ENCODE results near the gene TICRR.
A peak's percentile ranks its signal among the peaks of the same experiment; 100 is the strongest.

Gene TICRR

DNA sequence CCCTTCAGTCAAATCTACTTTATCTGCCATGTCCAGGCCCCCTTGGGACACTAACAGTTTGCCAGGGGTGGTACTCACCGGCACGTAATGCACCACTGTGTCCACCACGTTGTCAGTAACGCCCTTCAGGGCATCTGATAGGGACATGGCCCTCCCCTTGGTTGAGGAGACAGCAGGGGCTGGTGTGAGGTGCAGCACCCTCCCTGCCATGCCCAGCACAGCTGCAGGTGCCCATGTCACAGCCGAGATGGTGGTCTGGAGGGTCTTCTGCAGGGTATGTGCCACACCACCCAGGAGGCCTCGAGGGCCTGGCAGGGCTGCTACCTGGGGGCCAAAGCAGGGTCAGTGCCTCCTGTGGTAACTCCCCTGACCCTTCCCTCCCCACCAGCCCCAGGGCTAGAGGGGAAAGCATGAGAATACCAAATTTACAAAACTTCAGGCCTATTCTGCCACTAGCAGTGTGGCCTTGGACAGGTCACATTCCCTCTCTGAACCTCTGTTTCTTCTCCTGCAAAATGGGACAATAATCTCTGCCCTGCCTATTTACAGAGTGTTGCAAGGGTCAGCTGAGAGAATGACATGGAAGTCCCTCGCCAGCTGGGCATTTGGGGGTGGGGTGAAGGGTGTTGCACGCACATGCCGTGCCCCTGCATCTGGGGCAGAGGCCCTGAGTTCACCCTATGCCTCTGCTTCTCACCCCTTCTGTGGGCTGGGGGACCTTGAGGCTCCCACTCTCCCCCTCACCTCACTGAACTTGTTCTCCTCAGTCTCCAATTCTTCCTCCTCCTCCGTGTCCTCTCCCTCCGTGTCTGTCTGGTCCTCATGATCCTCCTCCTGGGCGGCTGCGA lies 91.8 kb downstream of the TICRR start:
- DNase-seq (ENCODE audit: low read depth in 1 of 2, low spot score in 1 of 2), result peak in 1 of 2 experiments; percentile 6
- no peak for TF ChIP-seq JUND (IDR thresholded peaks at IDR 0.05; ENCODE audit: low read depth)
- in situ Hi-C loops (cut with HindIII; ENCODE audit: low pct_unique_long_range_greater_than_20kb, low sequenced_read_pairs), result no loop called here

- no peak for TF ChIP-seq JUND (IDR thresholded peaks at IDR 0.05; ENCODE audit: low read depth)
- in situ Hi-C loops (cut with HindIII; ENCODE audit: low pct_unique_long_range_greater_than_20kb, low sequenced_read_pairs), result no loop called here
- DNase-seq (ENCODE audit: low read depth in 1 of 2, low spot score in 1 of 2), result peak in 1 of 2 experiments; percentile 1
These were observed 92.4 kb downstream of the TICRR start for GRCh38 chr15:89667706-89667960.

DNA sequence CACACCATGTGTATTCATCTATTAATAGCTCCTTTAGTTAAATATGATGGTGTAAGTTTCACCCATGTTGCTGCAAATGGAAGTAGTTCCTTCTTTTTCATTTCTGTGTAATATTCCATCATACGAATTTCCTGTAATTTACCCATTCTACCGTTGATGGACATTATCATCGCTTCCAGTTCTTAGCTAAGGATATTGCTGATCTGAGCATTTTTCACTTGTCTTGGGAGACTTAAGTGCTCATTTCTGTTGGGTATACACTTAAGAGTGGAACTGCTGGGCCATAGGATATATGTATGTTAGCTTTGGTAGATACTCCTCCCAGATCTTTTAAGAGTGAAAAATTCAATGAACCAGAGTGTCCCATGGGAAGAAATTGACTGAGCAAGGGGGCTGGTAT lies 92.9 kb downstream of the TICRR start:
- TF ChIP-seq JUND (IDR thresholded peaks at IDR 0.05; ENCODE audit: low read depth), result no peak
- in situ Hi-C loops (cut with HindIII; ENCODE audit: low pct_unique_long_range_greater_than_20kb, low sequenced_read_pairs), result no loop called here
- no peak for DNase-seq (ENCODE audit: low read depth in 1 of 2, low spot score in 1 of 2)

- TF ChIP-seq JUND (IDR thresholded peaks at IDR 0.05; ENCODE audit: low read depth), result no peak
- peak in 1 of 2 experiments; percentile 4 for DNase-seq (ENCODE audit: low read depth in 1 of 2, low spot score in 1 of 2)
- in situ Hi-C loops (cut with HindIII; ENCODE audit: low pct_unique_long_range_greater_than_20kb, low sequenced_read_pairs), result no loop called here
These were observed 94.1 kb downstream of the TICRR start for GRCh38 chr15:89669309-89669865.

- DNase-seq (ENCODE audit: low read depth in 1 of 2, low spot score in 1 of 2), result no peak
- in situ Hi-C loops (cut with HindIII; ENCODE audit: low pct_unique_long_range_greater_than_20kb, low sequenced_read_pairs), result no loop called here
- TF ChIP-seq JUND (IDR thresholded peaks at IDR 0.05; ENCODE audit: low read depth), result no peak
These were observed 94.7 kb downstream of the TICRR start for GRCh38 chr15:89669941-89670340.

DNA sequence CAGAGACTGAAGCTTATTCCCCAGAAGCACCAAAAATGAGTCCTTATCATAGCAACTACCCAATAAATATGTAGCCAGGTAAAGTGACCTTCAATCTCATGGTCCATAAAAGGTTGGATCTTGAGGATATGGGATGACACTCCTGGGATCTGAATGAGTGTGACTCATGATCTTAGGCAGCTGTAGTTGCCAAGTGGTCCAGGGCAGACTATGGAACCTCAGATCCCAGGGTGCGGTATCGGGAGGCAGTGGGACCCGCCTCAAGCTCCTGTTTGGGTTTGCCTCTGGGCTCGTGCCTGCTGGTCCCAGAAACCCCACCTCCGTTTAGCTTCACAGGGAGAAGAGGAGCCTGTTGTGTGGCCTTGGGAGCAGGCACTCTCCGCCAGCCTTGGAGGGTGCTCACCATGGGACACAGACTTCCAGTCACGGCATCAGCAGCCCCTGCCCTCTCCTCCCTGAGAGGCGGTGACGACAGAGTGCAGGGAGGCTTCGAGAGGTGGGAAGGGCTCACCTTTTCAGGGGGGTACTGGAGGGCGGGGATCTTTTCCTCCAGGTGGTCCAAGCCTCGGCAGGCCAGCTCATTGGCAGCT lies 95.8 kb downstream of the TICRR start:
- in situ Hi-C loops (cut with HindIII; ENCODE audit: low pct_unique_long_range_greater_than_20kb, low sequenced_read_pairs), result no loop called here
- peak in 1 of 2 experiments; percentile 6 for DNase-seq (ENCODE audit: low read depth in 1 of 2, low spot score in 1 of 2)
- no peak for TF ChIP-seq JUND (IDR thresholded peaks at IDR 0.05; ENCODE audit: low read depth)

DNA sequence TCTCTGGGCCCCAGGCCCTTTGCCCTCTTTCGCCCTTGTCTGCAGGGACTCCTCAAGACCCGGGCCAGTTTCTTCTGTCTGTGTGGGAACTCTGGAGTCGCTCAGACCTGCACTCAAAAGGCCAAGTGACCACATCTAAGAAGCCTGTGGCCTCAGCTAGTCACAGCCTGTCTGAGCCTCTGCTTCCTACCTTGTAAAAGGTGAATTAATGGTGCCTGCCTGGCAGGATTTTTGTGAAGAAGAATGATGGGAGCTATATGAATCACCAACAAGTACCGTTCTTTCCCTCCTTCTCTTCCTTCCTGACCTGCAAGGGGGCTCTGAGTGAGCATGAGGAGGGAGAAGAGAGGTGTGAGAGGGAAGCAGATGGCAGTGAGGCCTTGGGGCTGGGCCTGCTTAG lies 96.4 kb downstream of the TICRR start:
- no peak for TF ChIP-seq JUND (IDR thresholded peaks at IDR 0.05; ENCODE audit: low read depth)
- DNase-seq (ENCODE audit: low read depth in 1 of 2, low spot score in 1 of 2), result peak in 1 of 2 experiments; percentile 4
- in situ Hi-C loops (cut with HindIII; ENCODE audit: low pct_unique_long_range_greater_than_20kb, low sequenced_read_pairs), result no loop called here

DNA sequence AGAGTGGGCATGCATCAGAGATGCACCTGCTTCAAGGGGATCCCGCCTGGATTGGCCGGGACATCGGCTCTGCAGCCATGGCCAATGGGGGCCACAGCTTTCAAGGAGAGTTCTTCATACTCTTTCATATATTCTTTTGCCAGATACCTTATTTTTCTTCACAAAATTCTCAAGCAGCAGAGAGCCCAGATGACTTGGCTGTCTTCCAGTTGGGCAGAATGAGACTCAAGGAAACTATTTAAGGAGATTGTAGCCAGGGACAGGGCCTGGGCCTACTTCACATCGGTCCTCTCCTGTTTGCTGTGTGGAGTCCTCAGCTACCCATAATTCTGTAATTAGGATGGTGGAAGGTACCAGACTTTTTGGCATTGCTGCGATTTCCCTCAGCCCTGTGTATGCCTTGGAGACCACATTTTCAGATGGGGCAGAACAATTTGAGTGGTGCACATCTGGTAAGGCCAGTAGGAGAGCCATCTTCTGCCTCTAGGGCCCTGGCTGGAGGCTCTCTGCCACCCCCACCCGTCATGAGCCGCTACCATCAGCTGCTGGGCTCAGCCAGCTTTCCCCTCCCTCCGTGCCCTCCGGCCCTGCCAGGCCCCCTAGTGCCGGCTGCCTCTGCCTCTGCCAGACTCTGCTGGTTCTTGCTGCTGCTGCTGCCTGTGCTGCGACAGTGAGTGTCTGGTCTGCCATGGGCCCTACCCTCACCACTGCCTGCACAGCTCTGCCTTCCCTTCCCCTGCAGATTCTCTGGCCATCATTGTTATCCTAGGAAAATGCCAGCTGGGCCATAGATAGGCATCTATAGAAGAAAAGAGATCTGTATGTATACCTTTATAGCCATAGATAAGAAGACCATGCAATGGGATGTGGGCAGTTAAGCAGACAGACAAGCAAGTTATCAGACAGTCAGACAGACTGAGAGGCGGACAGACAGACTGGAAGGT lies 97.2 kb downstream of the TICRR start:
- TF ChIP-seq JUND (IDR thresholded peaks at IDR 0.05; ENCODE audit: low read depth), result no peak
- in situ Hi-C loops (cut with HindIII; ENCODE audit: low pct_unique_long_range_greater_than_20kb, low sequenced_read_pairs), result no loop called here
- DNase-seq (ENCODE audit: low read depth in 1 of 2, low spot score in 1 of 2), result peak in 1 of 2 experiments; percentile 1

- TF ChIP-seq JUND (IDR thresholded peaks at IDR 0.05; ENCODE audit: low read depth), result no peak
- peak in 1 of 2 experiments; percentile 45 for DNase-seq (ENCODE audit: low read depth in 1 of 2, low spot score in 1 of 2)
- in situ Hi-C loops (cut with HindIII; ENCODE audit: low pct_unique_long_range_greater_than_20kb, low sequenced_read_pairs), result no loop called here
These were observed 97.9 kb downstream of the TICRR start for GRCh38 chr15:89673165-89673512.

DNA sequence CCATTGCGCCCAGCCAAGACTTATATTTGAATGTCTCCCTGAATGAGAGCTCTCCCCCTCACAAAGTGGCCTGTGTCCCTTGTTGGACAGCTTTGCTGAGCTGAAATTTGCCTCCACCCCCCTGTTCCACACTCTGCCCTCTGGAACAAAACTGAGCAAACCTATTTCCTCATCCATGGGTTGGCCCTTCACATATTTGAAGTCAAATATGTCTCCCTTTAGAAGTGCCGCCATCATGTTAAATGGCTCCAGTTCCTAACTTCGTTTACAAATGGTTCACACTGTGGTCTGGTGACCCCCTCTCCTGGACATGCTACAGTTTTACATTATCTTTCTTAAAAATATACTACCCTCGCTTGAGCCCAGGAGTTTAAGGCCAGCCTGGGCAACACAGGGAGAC lies 99.3 kb downstream of the TICRR start:
- in situ Hi-C loops (cut with HindIII; ENCODE audit: low pct_unique_long_range_greater_than_20kb, low sequenced_read_pairs), result no loop called here
- no peak for DNase-seq (ENCODE audit: low read depth in 1 of 2, low spot score in 1 of 2)
- TF ChIP-seq JUND (IDR thresholded peaks at IDR 0.05; ENCODE audit: low read depth), result no peak

DNA sequence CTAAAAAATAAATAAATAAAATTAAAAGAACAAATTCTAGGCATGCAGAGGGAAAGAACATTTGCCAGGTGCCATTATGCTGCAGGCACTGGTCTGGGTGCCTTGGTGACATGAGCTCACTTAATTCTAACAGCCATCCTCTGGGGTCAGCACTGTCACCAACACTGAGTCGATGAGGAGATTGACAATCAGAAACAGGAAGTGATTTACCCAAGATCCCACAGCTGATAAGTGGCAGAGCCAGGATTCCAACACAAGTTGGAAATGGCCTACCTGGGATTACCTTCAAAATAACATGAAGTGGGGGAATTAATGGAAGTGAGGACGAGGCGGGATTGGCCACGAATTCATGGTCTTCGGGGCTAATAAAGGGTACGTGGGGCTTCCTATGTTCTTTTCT lies 100.3 kb downstream of the TICRR start:
- in situ Hi-C loops (cut with HindIII; ENCODE audit: low pct_unique_long_range_greater_than_20kb, low sequenced_read_pairs), result no loop called here
- no peak for TF ChIP-seq JUND (IDR thresholded peaks at IDR 0.05; ENCODE audit: low read depth)
- peak in 1 of 2 experiments; percentile 6 for DNase-seq (ENCODE audit: low read depth in 1 of 2, low spot score in 1 of 2)

DNA sequence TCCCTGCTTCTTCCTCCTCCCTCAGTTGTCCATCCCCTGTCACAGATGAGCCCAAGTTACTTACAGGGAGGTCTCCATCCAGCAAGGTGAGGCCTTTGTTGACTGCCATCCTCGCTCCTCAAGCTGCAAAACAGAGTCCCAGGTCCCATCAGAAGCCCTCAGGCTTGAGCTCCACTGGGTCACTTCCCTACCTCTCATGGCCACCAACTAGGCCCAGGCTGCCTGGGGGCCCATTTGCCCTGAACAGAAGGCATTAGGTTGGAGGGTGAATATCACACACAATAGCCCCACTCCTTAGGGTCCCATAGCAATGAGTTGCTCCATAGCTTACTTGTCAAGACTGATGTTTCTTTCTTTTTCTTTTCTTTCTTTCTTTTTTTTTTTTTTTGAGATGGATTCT lies 102.1 kb downstream of the TICRR start:
- no peak for TF ChIP-seq JUND (IDR thresholded peaks at IDR 0.05; ENCODE audit: low read depth)
- no peak for DNase-seq (ENCODE audit: low read depth in 1 of 2, low spot score in 1 of 2)
- in situ Hi-C loops (cut with HindIII; ENCODE audit: low pct_unique_long_range_greater_than_20kb, low sequenced_read_pairs), result no loop called here

All from T47D (cell line).